Astrocyte of the hippocampus (primary cell): ENCODE data around the gene ILF2.

Experiments
- DNase-seq: peaks from one replicate; pipeline ENCODE4 v3.0.0; 2011; ENCODE audit warnings: low read depth, low spot score

ILF2 gene

GRCh38 chr1:153627715-153628626 is 42.8 kb downstream of the ILF2 start, which contains the start of gene S100A1:
Gene S100A1, plus strand, starts transcription at chr1:153628434. Its CDS starts 2,088 bp downstream, at chr1:153630522.
- DNase-seq: no peak

DNA sequence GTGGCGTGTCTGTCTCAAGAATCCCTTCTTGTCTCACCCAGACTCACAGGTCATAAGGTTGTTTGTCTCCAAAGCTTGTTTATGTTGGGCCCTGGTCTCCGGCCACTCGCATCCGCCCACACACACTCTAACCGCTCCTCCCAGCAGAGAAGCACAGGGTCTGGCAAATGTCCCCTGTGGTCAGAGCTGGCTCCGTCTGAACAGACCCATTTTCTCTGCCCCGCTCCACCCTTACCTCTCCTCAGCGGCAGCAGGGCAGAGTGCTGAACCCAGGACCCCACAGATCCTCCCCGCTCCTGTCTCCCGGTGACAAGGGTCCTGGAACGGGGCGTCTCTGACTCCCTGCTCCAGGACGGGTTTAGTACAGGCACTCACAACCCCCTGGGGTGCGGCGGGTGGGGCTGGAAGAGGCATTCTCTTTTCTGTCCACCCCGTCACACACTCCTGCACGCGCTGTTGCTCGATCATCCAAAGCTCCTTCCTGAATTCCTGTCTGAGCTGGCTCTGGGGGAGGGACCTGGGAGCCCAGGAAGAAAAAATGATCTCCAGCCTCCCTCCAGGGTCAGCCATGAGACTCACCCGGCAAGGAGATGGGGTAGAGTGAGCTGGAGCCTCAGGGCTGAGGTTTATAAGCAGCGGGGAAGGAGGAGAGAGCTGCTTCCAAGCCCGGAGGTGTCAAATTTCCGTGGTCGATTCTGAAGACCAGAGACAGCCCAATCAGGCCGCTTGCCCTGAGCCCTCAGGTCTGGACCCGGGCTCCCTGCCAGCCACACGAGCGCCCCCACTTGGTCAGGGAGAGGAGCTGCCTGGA is 43.7 kb downstream of the ILF2 start, which contains the start of gene S100A13:
S100A13 (minus strand) TSS at position 602 of the 811 bp plus-strand sequence. CDS start 1,033 bp downstream, outside the sequence.
- peak; percentile 95 for DNase-seq

- no peak for DNase-seq
These were observed 44.3 kb downstream of the ILF2 start for GRCh38 chr1:153626477-153626903.

- no peak for DNase-seq
These were observed 45.7 kb downstream of the ILF2 start for GRCh38 chr1:153624965-153625611.

GRCh38 chr1:153623101-153623500 is 47.7 kb downstream of the ILF2 start:
- DNase-seq: no peak

- no peak for DNase-seq
These were observed 51.6 kb downstream of the ILF2 start for GRCh38 chr1:153619171-153619570.

DNA sequence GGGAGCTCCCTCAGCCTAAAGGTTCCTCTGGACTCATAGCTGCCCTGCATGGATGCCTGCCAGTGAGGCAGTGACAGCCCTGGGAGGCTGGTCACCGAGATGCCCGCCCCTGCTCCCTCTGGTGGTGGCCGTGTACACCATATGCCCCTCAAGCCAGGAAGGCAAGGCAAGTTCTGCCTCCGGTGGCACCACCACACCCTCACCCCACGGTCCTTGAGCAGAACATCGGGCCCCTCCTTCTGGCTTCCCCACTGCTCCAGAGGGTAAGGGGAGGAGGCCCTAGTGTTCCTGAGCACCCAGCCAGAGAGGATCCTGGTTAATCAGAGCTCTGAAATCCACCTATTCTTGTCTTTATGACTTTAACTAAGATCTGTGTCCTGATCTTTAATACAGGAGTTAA is 53.1 kb downstream of the ILF2 start:
- DNase-seq: peak; percentile 83

GRCh38 chr1:153616917-153617311 is 53.9 kb downstream of the ILF2 start:
- no peak for DNase-seq

- DNase-seq: no peak
These were observed 54.5 kb downstream of the ILF2 start, which contains the start of gene S100A14 for GRCh38 chr1:153616144-153616916. Gene S100A14, minus strand, starts transcription at chr1:153616325. Its CDS starts 467 bp downstream, at chr1:153615858.

DNA sequence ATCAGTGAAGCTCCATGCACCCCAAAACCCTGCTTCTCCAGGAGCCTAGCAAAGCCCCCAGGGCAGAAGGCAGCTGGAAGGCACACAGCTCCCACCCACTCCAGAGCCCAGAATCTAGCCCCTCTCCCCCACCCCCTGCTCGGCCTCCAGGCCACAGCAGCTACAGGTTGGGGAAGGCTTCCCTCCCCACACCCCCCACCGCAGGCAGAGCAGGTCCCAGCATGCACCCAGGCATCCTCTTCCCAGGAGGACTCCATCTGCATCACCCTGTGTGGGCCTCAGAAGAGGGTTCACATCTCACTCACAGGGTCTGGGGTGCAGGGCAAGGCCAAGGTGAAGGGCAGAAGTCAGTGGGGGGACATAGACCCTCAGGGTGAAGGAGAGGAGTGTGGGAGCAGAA is 55.4 kb downstream of the ILF2 start:
- DNase-seq: no peak

GRCh38 chr1:153614906-153615305 is 55.9 kb downstream of the ILF2 start:
- no peak for DNase-seq

DNA sequence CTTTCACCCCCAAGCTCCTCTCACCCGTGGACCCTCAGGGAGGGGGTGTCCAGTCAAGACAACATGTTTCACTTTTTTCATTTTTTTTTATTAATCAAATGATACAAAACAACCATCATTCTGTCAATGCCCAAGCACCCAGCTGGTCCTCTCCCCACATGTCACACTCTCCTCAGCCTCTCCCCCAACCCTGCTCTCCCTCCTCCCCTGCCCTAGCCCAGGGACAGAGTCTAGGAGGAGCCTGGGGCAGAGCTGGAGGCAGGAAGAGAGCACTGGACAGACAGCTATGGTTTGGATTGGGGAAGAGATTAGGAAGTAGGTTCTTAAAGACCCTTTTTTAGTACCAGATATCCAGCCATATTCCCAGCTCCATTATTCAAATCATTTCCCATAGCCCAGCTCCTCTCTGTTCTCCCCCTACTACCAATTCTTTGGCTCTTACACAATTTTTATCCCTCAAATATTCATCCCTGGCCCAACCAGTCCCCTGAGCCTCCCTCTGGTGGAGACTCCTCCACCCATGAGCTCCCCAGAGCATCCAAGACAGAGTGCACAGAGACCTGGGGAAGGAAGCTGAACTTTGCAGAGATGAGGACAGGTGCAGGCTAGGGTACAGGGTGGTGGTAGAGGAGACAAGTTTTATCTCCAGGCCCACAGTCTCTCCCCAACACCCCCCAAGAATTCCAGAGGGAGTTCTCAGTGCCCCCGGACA is 56.4 kb downstream of the ILF2 start:
- no peak for DNase-seq

- no peak for DNase-seq
These were observed 57.4 kb downstream of the ILF2 start for GRCh38 chr1:153613406-153613805.

DNA sequence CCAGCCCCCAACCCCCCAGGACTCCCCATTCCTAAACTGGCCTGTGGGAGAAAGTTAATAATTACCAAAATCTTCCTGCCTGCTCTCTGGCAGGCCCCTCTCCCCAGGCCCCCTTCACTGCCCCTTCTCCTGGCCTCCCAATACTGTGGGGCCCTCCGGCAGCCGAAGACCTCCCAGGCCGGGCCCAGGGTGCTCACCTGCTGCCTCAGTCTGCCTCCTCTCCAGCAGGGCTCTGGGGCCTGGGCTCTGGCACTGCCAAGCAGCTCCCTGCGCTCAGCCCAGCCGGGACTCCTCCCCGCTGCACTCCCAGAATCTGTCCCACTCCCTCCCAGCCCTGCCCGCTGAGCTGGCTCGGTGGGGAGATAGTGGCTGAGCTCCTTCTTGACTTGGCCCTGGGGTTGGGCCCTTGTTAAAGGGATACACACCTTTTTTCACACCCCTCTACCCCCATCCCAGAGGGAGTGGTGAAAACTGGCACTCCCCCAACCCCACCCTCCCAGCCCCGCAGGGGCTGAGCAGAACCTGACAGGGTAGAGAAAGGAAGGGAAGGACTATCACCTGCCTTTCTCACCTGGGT is 58.0 kb downstream of the ILF2 start, which contains the start of gene S100A16:
S100A16 (minus strand) TSS at position 383 of the 577 bp plus-strand sequence. CDS start 4,986 bp downstream, outside the sequence.
- peak; percentile 88 for DNase-seq

- peak; percentile 56 for DNase-seq
These were observed 58.6 kb downstream of the ILF2 start for GRCh38 chr1:153612111-153612754.
